HUES6 (cell line): ENCODE data around the gene MYO7A.

Source experiments
- H3K27ac ChIP-seq: 2 replicates; pipeline ENCODE4 v1.7.0; 2013; ENCODE audit warnings: low read depth, mild to moderate bottlenecking, low read length, inconsistent platforms
- H3K27me3 ChIP-seq: 2 replicates; pipeline ENCODE4 v1.6.1; 2013; ENCODE audit warnings: low read length; ENCODE audit not compliant: control insufficient read depth, insufficient read depth
- H3K36me3 ChIP-seq: 2 replicates; pipeline ENCODE4 v1.6.1; 2013; ENCODE audit warnings: low read length; ENCODE audit not compliant: control insufficient read depth, insufficient read depth
- H3K4me1 ChIP-seq: 2 replicates; pipeline ENCODE4 v1.6.1; 2013; ENCODE audit warnings: low read length; ENCODE audit not compliant: control insufficient read depth, insufficient read depth
- H3K4me3 ChIP-seq: 2 replicates; pipeline ENCODE4 v1.5.1; 2013; ENCODE audit warnings: low read depth, low read length
- H3K9ac ChIP-seq: one replicate; pipeline ENCODE4 v1.6.1; 2013; ENCODE audit warnings: mild to moderate bottlenecking, low read length
- H3K9me3 ChIP-seq: 2 replicates; pipeline ENCODE4 v1.6.1; 2013; ENCODE audit warnings: low read depth, low read length; ENCODE audit not compliant: control insufficient read depth, insufficient read depth

The MYO7A gene

GRCh38 chr11:77149716-77150392, 21.8 kb downstream of the MYO7A start:
- Histone ChIP-seq H3K27me3 (peaks cover 14% of the 10 kb centered on the region), H3K4me1 (peaks cover 16% of the 10 kb centered on the region), H3K9me3 (no peaks in the 10 kb centered on the region), H3K4me3 (no peak overlapping the region), H3K27ac (no peak overlapping the region), H3K36me3 (no peaks in the 10 kb centered on the region), H3K9ac (no peak overlapping the region)

GRCh38 chr11:77150836-77151235, 22.8 kb downstream of the MYO7A start:
- no peaks in the 10 kb centered on the region for H3K9me3 ChIP-seq
- no peak overlapping the region for H3K27ac ChIP-seq
- H3K9ac ChIP-seq = no peak overlapping the region
- H3K27me3 ChIP-seq = peaks cover 14% of the 10 kb centered on the region
- H3K4me3 ChIP-seq = no peak overlapping the region
- peaks cover 16% of the 10 kb centered on the region for H3K4me1 ChIP-seq
- no peaks in the 10 kb centered on the region for H3K36me3 ChIP-seq

GRCh38 chr11:77151804-77152509, 23.9 kb downstream of the MYO7A start:
- H3K9me3 ChIP-seq = no peaks in the 10 kb centered on the region
- peaks cover 16% of the 10 kb centered on the region for H3K4me1 ChIP-seq
- no peaks in the 10 kb centered on the region for H3K36me3 ChIP-seq
- H3K4me3 ChIP-seq = no peak overlapping the region
- no peak overlapping the region for H3K9ac ChIP-seq
- H3K27me3 ChIP-seq = peaks cover 8% of the 10 kb centered on the region
- H3K27ac ChIP-seq = no peak overlapping the region

- no peak overlapping the region for H3K4me3 ChIP-seq
- peaks cover 16% of the 10 kb centered on the region for H3K4me1 ChIP-seq
- H3K27me3 ChIP-seq = no peaks in the 10 kb centered on the region; the same call in 1 of the 2 replicates
- H3K36me3 ChIP-seq = no peaks in the 10 kb centered on the region
- no peak overlapping the region for H3K27ac ChIP-seq
- no peaks in the 10 kb centered on the region for H3K9me3 ChIP-seq
- H3K9ac ChIP-seq = no peak overlapping the region
These were observed 24.8 kb downstream of the MYO7A start for GRCh38 chr11:77152846-77153245.

GRCh38 chr11:77153276-77154185, 25.5 kb downstream of the MYO7A start:
- H3K4me3 ChIP-seq = no peak overlapping the region
- H3K27me3 ChIP-seq = no peaks in the 10 kb centered on the region; the same call in 1 of the 2 replicates
- no peak overlapping the region for H3K27ac ChIP-seq
- H3K4me1 ChIP-seq = peaks cover 11% of the 10 kb centered on the region
- no peaks in the 10 kb centered on the region for H3K9me3 ChIP-seq
- no peak overlapping the region for H3K9ac ChIP-seq
- H3K36me3 ChIP-seq = no peaks in the 10 kb centered on the region

- H3K36me3 ChIP-seq = no peaks in the 10 kb centered on the region
- no peak overlapping the region for H3K4me3 ChIP-seq
- no peaks in the 10 kb centered on the region for H3K9me3 ChIP-seq
- no peak overlapping the region for H3K9ac ChIP-seq
- H3K27ac ChIP-seq = no peak overlapping the region
- H3K4me1 ChIP-seq = peaks cover 8% of the 10 kb centered on the region
- no peaks in the 10 kb centered on the region; the same call in 1 of the 2 replicates for H3K27me3 ChIP-seq
These were observed 26.5 kb downstream of the MYO7A start for GRCh38 chr11:77154381-77155081.

GRCh38 chr11:77155082-77155475, 27.0 kb downstream of the MYO7A start:
- no peak overlapping the region for H3K4me3 ChIP-seq
- H3K9ac ChIP-seq = no peak overlapping the region
- H3K4me1 ChIP-seq = peaks cover 4% of the 10 kb centered on the region
- H3K27me3 ChIP-seq = no peaks in the 10 kb centered on the region; the same call in 1 of the 2 replicates
- no peaks in the 10 kb centered on the region for H3K36me3 ChIP-seq
- H3K9me3 ChIP-seq = no peaks in the 10 kb centered on the region
- no peak overlapping the region for H3K27ac ChIP-seq

GRCh38 chr11:77155556-77156130, 27.6 kb downstream of the MYO7A start:
- no peaks in the 10 kb centered on the region for H3K9me3 ChIP-seq
- H3K36me3 ChIP-seq = no peaks in the 10 kb centered on the region
- H3K4me3 ChIP-seq = no peak overlapping the region
- H3K4me1 ChIP-seq = no peaks in the 10 kb centered on the region
- no peak overlapping the region for H3K9ac ChIP-seq
- no peaks in the 10 kb centered on the region; the same call in 1 of the 2 replicates for H3K27me3 ChIP-seq
- no peak overlapping the region for H3K27ac ChIP-seq

- Histone ChIP-seq H3K9ac (no peak overlapping the region), H3K9me3 (no peaks in the 10 kb centered on the region), H3K4me1 (no peaks in the 10 kb centered on the region), H3K27ac (no peak overlapping the region), H3K4me3 (no peak overlapping the region), H3K36me3 (no peaks in the 10 kb centered on the region), H3K27me3 (no peaks in the 10 kb centered on the region; the same call in 1 of the 2 replicates)
These were observed 28.6 kb downstream of the MYO7A start for GRCh38 chr11:77156396-77157195.
